ENCODE results near the gene GNAL.
A peak's percentile ranks its signal among the peaks of the same experiment; 100 is the strongest.

Gene GNAL

GRCh38 chr18:11655606-11655932 lies 33.5 kb upstream of the GNAL start:
- no peak for DNase-seq (ENCODE audit: low read depth)
- TF ChIP-seq POLR2A (IDR thresholded peaks at IDR 0.05; ENCODE audit: extremely low read depth, insufficient read length) (no peak), MAX (IDR thresholded peaks at IDR 0.05; ENCODE audit: low read depth, low read length) (no peak), MYC (IDR thresholded peaks at IDR 0.05; ENCODE audit: low read depth, low read length) (no peak), CTCF (IDR thresholded peaks at IDR 0.05; ENCODE audit: low read depth, low read length) (no peak)
- no peak overlapping the region for H3K4me3 ChIP-seq (ENCODE audit: low read depth, low read length)

GRCh38 chr18:11657152-11657551 lies 31.9 kb upstream of the GNAL start:
- TF ChIP-seq POLR2A (IDR thresholded peaks at IDR 0.05; ENCODE audit: extremely low read depth, insufficient read length) (no peak), MYC (IDR thresholded peaks at IDR 0.05; ENCODE audit: low read depth, low read length) (no peak)
- DNase-seq (ENCODE audit: low read depth), result no peak
- H3K4me3 ChIP-seq (ENCODE audit: low read depth, low read length), result no peak overlapping the region

- DNase-seq (ENCODE audit: low read depth), result no peak
- no peak overlapping the region for H3K4me3 ChIP-seq (ENCODE audit: low read depth, low read length)
- TF ChIP-seq CTCF (IDR thresholded peaks at IDR 0.05; ENCODE audit: low read depth, low read length) (no peak), MYC (IDR thresholded peaks at IDR 0.05; ENCODE audit: low read depth, low read length) (no peak), MAX (IDR thresholded peaks at IDR 0.05; ENCODE audit: low read depth, low read length) (no peak), POLR2A (IDR thresholded peaks at IDR 0.05; ENCODE audit: extremely low read depth, insufficient read length) (no peak)
Measured at GRCh38 chr18:11657554-11657953, 31.5 kb upstream of the GNAL start.

- DNase-seq (ENCODE audit: low read depth), result no peak
- TF ChIP-seq CTCF (IDR thresholded peaks at IDR 0.05; ENCODE audit: low read depth, low read length) (no peak), MYC (IDR thresholded peaks at IDR 0.05; ENCODE audit: low read depth, low read length) (no peak), POLR2A (IDR thresholded peaks at IDR 0.05; ENCODE audit: extremely low read depth, insufficient read length) (no peak), MAX (IDR thresholded peaks at IDR 0.05; ENCODE audit: low read depth, low read length) (no peak)
- no peak overlapping the region for H3K4me3 ChIP-seq (ENCODE audit: low read depth, low read length)
Measured at GRCh38 chr18:11658019-11658418, 31.0 kb upstream of the GNAL start.

GRCh38 chr18:11658989-11659388 lies 30.1 kb upstream of the GNAL start:
- H3K4me3 ChIP-seq (ENCODE audit: low read depth, low read length), result no peak overlapping the region
- TF ChIP-seq MAX (IDR thresholded peaks at IDR 0.05; ENCODE audit: low read depth, low read length) (no peak), POLR2A (IDR thresholded peaks at IDR 0.05; ENCODE audit: extremely low read depth, insufficient read length) (no peak), CTCF (IDR thresholded peaks at IDR 0.05; ENCODE audit: low read depth, low read length) (no peak), MYC (IDR thresholded peaks at IDR 0.05; ENCODE audit: low read depth, low read length) (no peak)
- no peak for DNase-seq (ENCODE audit: low read depth)

GRCh38 chr18:11660691-11661090 lies 28.4 kb upstream of the GNAL start:
- no peak for TF ChIP-seq MYC (IDR thresholded peaks at IDR 0.05; ENCODE audit: low read depth, low read length)
- no peak for TF ChIP-seq MAX (IDR thresholded peaks at IDR 0.05; ENCODE audit: low read depth, low read length)
- no peak overlapping the region for H3K4me3 ChIP-seq (ENCODE audit: low read depth, low read length)
- DNase-seq (ENCODE audit: low read depth), result no peak

- no peak overlapping the region for H3K4me3 ChIP-seq (ENCODE audit: low read depth, low read length)
- TF ChIP-seq MYC (IDR thresholded peaks at IDR 0.05; ENCODE audit: low read depth, low read length), result no peak
- no peak for TF ChIP-seq POLR2A (IDR thresholded peaks at IDR 0.05; ENCODE audit: extremely low read depth, insufficient read length)
- no peak for TF ChIP-seq MAX (IDR thresholded peaks at IDR 0.05; ENCODE audit: low read depth, low read length)
- TF ChIP-seq CTCF (IDR thresholded peaks at IDR 0.05; ENCODE audit: low read depth, low read length), result no peak
- DNase-seq (ENCODE audit: low read depth), result peak; percentile 14
Measured at GRCh38 chr18:11661430-11661829, 27.6 kb upstream of the GNAL start.

All from NB4 (cell line).